ENCODE data around the gene UFD1.

Gene UFD1

GRCh38 chr22:19515654-19516377, 36.8 kb upstream of the UFD1 start:
- DNase-seq (ENCODE audit: low read depth) = no peak

- DNase-seq (ENCODE audit: low read depth) = no peak
Observed at GRCh38 chr22:19514831-19515565, 36.0 kb upstream of the UFD1 start.

GRCh38 chr22:19513823-19514222, 34.8 kb upstream of the UFD1 start:
- DNase-seq (ENCODE audit: low read depth) = no peak

- no peak for DNase-seq (ENCODE audit: low read depth)
Observed at GRCh38 chr22:19510919-19511341, 31.9 kb upstream of the UFD1 start.

GRCh38 chr22:19509923-19510322, 30.9 kb upstream of the UFD1 start:
- DNase-seq (ENCODE audit: low read depth) = no peak

- no peak for DNase-seq (ENCODE audit: low read depth)
Observed at GRCh38 chr22:19509191-19509590, 30.2 kb upstream of the UFD1 start.

GRCh38 chr22:19508024-19508776, 29.2 kb upstream of the UFD1 start:
- no peak for DNase-seq (ENCODE audit: low read depth)

- DNase-seq (ENCODE audit: low read depth) = no peak
Observed at GRCh38 chr22:19507534-19507861, 28.5 kb upstream of the UFD1 start.

- no peak for DNase-seq (ENCODE audit: low read depth)
Observed at GRCh38 chr22:19506212-19506611, 27.2 kb upstream of the UFD1 start.

GRCh38 chr22:19505735-19506126, 26.7 kb upstream of the UFD1 start:
- DNase-seq (ENCODE audit: low read depth) = no peak

- DNase-seq (ENCODE audit: low read depth) = no peak
Observed at GRCh38 chr22:19504900-19505734, 26.1 kb upstream of the UFD1 start.

- no peak for DNase-seq (ENCODE audit: low read depth)
Observed at GRCh38 chr22:19503869-19504268, 24.9 kb upstream of the UFD1 start.

GRCh38 chr22:19503367-19503766, 24.4 kb upstream of the UFD1 start:
- DNase-seq (ENCODE audit: low read depth) = no peak

GRCh38 chr22:19501897-19502447, 23.0 kb upstream of the UFD1 start:
- no peak for DNase-seq (ENCODE audit: low read depth)

- no peak for DNase-seq (ENCODE audit: low read depth)
Observed at GRCh38 chr22:19499880-19500242, 20.9 kb upstream of the UFD1 start.

GRCh38 chr22:19499236-19499879, 20.4 kb upstream of the UFD1 start:
- DNase-seq (ENCODE audit: low read depth) = no peak

- DNase-seq (ENCODE audit: low read depth) = no peak
Observed at GRCh38 chr22:19498866-19499190, 19.8 kb upstream of the UFD1 start.

GRCh38 chr22:19498154-19498865, 19.3 kb upstream of the UFD1 start:
- no peak for DNase-seq (ENCODE audit: low read depth)

GRCh38 chr22:19497245-19497644, 18.3 kb upstream of the UFD1 start:
- peak; percentile 93 for DNase-seq (ENCODE audit: low read depth)

- DNase-seq (ENCODE audit: low read depth) = no peak
Observed at GRCh38 chr22:19496324-19496630, 17.3 kb upstream of the UFD1 start.
